ENCODE measurements around the gene USP25. TPM values are rescaled to one million over a fixed set of nuclear protein-coding genes. Genes with fewer than 3 reads are reported as not detected.

The USP25 gene
- total RNA-seq, 3 donors from 2014 or later (not counting 1 experiment from before 2014, with no cell fraction given), result 67.0 to 95.4 (median 76.4) TPM

DNA sequence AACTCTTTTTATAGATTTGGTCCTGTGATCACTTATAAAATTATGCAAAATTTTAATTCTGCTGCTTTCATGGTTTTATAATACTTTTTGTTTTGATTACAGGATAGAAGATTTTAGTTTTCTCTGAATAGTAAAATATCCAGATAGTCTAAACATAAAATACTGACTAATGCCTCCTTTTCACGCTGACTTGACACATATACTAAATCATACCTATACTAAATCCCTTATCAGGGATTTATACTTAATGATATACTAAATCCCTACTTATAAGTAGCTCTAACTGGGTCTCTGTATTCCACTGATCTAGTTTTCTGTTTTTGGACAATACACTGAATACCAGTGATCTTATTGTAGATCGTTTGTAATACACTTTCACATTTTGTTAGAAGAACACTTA, 128.0 kb downstream of the USP25 start:
- no peak overlapping the region for H3K4me3 Mint-ChIP-seq
- Histone ChIP-seq H3K9me3 (ENCODE audit: control insufficient read depth, insufficient read depth, low read length) (no peaks in the 10 kb centered on the region), H3K27me3 (ENCODE audit: control insufficient read depth, insufficient read depth, low read length) (no peaks in the 10 kb centered on the region), H3K4me3 (ENCODE audit: low read length) (no peak overlapping the region), H3K4me1 (ENCODE audit: control insufficient read depth, insufficient read depth, low read length) (no peaks in the 10 kb centered on the region), H3K36me3 (ENCODE audit: control insufficient read depth, insufficient read depth, low read length) (peaks cover 16% of the 10 kb centered on the region), H3K27ac (ENCODE audit: low read length) (no peak overlapping the region)
- H3K27me3 Mint-ChIP-seq (ENCODE audit: low read depth in 2 of 2), result no peaks in the 10 kb centered on the region
- no peak for DNase-seq
- H3K9me3 Mint-ChIP-seq, result no peaks in the 10 kb centered on the region
- TF ChIP-seq, protein P1, sequence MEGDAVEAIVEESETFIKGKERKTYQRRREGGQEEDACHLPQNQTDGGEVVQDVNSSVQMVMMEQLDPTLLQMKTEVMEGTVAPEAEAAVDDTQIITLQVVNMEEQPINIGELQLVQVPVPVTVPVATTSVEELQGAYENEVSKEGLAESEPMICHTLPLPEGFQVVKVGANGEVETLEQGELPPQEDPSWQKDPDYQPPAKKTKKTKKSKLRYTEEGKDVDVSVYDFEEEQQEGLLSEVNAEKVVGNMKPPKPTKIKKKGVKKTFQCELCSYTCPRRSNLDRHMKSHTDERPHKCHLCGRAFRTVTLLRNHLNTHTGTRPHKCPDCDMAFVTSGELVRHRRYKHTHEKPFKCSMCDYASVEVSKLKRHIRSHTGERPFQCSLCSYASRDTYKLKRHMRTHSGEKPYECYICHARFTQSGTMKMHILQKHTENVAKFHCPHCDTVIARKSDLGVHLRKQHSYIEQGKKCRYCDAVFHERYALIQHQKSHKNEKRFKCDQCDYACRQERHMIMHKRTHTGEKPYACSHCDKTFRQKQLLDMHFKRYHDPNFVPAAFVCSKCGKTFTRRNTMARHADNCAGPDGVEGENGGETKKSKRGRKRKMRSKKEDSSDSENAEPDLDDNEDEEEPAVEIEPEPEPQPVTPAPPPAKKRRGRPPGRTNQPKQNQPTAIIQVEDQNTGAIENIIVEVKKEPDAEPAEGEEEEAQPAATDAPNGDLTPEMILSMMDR (IDR thresholded peaks at IDR 0.05), result no peak
- WGBS (ENCODE audit: insufficient coverage), result no CpG with 5 or more reads among the region's 2 CpGs
- peak overlapping the region; percentile 63 to 76 for H3K27ac Mint-ChIP-seq
- intact Hi-C loops (cut with micrococcal nuclease), result no loop called here
- no peak for ATAC-seq
- peaks cover 11 to 15% of the 10 kb centered on the region in 2 donors for H3K4me1 Mint-ChIP-seq
- H3K36me3 Mint-ChIP-seq, result peaks cover 10% of the 10 kb centered on the region

DNA sequence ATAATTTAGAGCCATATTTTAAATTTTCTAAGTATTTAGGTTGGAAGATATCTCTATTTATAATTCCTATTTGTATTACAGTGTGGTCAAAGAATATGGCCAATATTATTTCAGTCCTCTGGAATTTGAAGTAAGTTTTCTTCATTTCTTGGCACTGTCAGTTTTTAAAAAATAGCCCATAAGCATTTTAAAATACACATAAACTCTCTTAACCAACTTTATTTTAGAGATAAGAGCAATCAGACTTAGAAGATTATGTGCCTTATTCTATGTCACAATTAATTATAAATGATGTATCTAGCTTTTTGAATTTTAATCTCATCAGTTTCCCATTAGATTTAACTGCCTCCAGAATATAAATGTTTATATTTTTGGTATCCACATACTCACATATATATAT, 130.8 kb downstream of the USP25 start:
- Mint-ChIP-seq H3K9me3 (no peaks in the 10 kb centered on the region), H3K27me3 (ENCODE audit: low read depth in 2 of 2) (no peaks in the 10 kb centered on the region), H3K4me1 (peaks cover 4 to 8% of the 10 kb centered on the region in 2 donors), H3K27ac (no peak overlapping the region), H3K36me3 (no peaks in the 10 kb centered on the region), H3K4me3 (no peak overlapping the region)
- no peaks in the 10 kb centered on the region for H3K27me3 ChIP-seq (ENCODE audit: control insufficient read depth, insufficient read depth, low read length)
- peaks cover 20% of the 10 kb centered on the region for H3K36me3 ChIP-seq (ENCODE audit: control insufficient read depth, insufficient read depth, low read length)
- H3K4me1 ChIP-seq (ENCODE audit: control insufficient read depth, insufficient read depth, low read length), result no peaks in the 10 kb centered on the region
- TF ChIP-seq, protein P1 (IDR thresholded peaks at IDR 0.05), result no peak
- intact Hi-C loops (cut with micrococcal nuclease), result no loop called here
- no peak for ATAC-seq
- no peak for DNase-seq
- H3K9me3 ChIP-seq (ENCODE audit: control insufficient read depth, insufficient read depth, low read length), result no peaks in the 10 kb centered on the region
- H3K4me3 ChIP-seq (ENCODE audit: low read length), result no peak overlapping the region
- H3K27ac ChIP-seq (ENCODE audit: low read length), result no peak overlapping the region

DNA sequence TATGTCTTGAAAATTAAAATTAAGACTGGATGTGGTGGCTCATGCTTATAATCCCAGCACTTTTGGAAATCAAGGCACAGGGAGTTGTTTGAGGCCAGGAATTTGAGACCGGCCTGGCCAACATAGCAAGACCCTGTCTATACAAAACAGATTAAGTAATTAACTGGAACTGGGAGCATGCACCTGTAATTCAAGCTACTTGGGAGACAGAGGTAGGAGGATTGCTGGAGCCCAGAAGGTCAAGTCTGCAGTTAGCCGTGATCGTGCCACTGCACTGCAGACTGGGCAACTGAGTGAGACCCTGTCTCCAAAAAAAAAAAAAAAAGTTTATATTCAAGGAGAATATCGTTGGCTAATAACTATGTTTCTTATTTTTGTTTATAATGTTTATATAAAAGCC, 139.2 kb downstream of the USP25 start:
- 100% methylated on average over 3 of the region's 4 CpGs for WGBS (ENCODE audit: insufficient coverage)
- Mint-ChIP-seq H3K27ac (peak overlapping the region; percentile 31 to 43), H3K27me3 (ENCODE audit: low read depth in 2 of 2) (no peaks in the 10 kb centered on the region), H3K36me3 (peaks cover 9% of the 10 kb centered on the region), H3K4me1 (peaks cover 0 to 5% of the 10 kb centered on the region in 2 donors), H3K4me3 (no peak overlapping the region), H3K9me3 (no peaks in the 10 kb centered on the region)
- peaks cover 55% of the 10 kb centered on the region for H3K36me3 ChIP-seq (ENCODE audit: control insufficient read depth, insufficient read depth, low read length)
- H3K4me1 ChIP-seq (ENCODE audit: control insufficient read depth, insufficient read depth, low read length), result no peaks in the 10 kb centered on the region
- H3K4me3 ChIP-seq (ENCODE audit: low read length), result no peak overlapping the region
- H3K9me3 ChIP-seq (ENCODE audit: control insufficient read depth, insufficient read depth, low read length), result no peaks in the 10 kb centered on the region
- no peak overlapping the region for H3K27ac ChIP-seq (ENCODE audit: low read length)
- ATAC-seq (no peak), DNase-seq (no peak)
- H3K27me3 ChIP-seq (ENCODE audit: control insufficient read depth, insufficient read depth, low read length), result no peaks in the 10 kb centered on the region
- TF ChIP-seq, protein P1 (IDR thresholded peaks at IDR 0.05), result no peak
- intact Hi-C loops (cut with micrococcal nuclease), result no loop called here

DNA sequence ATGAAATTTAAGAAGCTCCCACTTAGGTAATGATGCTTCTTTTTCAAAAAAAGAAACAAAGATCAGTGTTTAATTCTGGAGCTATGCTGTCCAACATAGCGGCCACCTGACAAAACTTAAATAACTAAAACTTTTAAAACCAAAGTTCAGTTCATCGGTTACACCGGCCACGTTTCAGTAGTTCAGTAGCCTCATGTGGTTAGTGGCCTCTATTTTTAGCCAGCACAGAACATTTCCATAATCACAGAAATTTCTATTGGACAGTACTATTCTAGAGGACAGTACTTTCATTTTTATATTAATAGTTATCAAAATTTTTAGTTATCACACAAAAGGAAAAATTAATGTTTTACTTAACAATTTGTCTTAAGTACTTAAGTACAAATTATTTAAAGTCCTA, 141.0 kb downstream of the USP25 start:
- H3K36me3 Mint-ChIP-seq, result peaks cover 16% of the 10 kb centered on the region
- H3K4me1 Mint-ChIP-seq, result peaks cover 0 to 5% of the 10 kb centered on the region in 2 donors
- H3K4me3 ChIP-seq (ENCODE audit: low read length), result no peak overlapping the region
- no peak overlapping the region for H3K27ac ChIP-seq (ENCODE audit: low read length)
- no peaks in the 10 kb centered on the region for H3K9me3 ChIP-seq (ENCODE audit: control insufficient read depth, insufficient read depth, low read length)
- ATAC-seq (no peak), DNase-seq (no peak)
- H3K36me3 ChIP-seq (ENCODE audit: control insufficient read depth, insufficient read depth, low read length), result peaks cover 58% of the 10 kb centered on the region
- TF ChIP-seq, protein P1 (IDR thresholded peaks at IDR 0.05), result no peak
- no peaks in the 10 kb centered on the region for H3K9me3 Mint-ChIP-seq
- H3K4me3 Mint-ChIP-seq, result no peak overlapping the region
- no peaks in the 10 kb centered on the region for H3K4me1 ChIP-seq (ENCODE audit: control insufficient read depth, insufficient read depth, low read length)
- intact Hi-C loops (cut with micrococcal nuclease), result no loop called here
- no peaks in the 10 kb centered on the region for H3K27me3 ChIP-seq (ENCODE audit: control insufficient read depth, insufficient read depth, low read length)
- no peaks in the 10 kb centered on the region for H3K27me3 Mint-ChIP-seq (ENCODE audit: low read depth in 2 of 2)
- no peak overlapping the region for H3K27ac Mint-ChIP-seq
- 80% methylated on average over 4 of the region's 4 CpGs for WGBS (ENCODE audit: insufficient coverage)
